ENCODE measurements around the gene EID3.

EID3 gene

DNA sequence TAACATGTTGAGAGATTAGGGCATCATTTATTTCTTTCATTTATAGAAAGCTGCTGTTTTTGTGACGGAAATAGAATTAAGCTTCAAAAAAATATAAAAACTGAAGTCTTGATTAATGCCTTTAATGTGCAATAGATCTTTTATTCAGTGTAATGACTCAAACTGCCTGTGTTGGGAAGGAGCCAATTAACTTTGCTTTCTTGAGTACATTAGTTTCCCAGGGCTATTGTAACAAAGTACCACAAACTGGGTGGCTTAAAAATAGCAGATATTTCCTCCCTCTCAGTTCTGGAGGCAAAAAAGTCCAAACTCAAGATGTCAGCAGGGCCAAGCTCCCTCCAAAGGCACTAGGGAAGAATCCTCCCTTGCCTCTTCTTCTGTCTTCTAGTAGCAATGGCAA is 36.6 kb downstream of the EID3 start:
- no peak for DNase-seq (ENCODE audit: low spot score)

DNA sequence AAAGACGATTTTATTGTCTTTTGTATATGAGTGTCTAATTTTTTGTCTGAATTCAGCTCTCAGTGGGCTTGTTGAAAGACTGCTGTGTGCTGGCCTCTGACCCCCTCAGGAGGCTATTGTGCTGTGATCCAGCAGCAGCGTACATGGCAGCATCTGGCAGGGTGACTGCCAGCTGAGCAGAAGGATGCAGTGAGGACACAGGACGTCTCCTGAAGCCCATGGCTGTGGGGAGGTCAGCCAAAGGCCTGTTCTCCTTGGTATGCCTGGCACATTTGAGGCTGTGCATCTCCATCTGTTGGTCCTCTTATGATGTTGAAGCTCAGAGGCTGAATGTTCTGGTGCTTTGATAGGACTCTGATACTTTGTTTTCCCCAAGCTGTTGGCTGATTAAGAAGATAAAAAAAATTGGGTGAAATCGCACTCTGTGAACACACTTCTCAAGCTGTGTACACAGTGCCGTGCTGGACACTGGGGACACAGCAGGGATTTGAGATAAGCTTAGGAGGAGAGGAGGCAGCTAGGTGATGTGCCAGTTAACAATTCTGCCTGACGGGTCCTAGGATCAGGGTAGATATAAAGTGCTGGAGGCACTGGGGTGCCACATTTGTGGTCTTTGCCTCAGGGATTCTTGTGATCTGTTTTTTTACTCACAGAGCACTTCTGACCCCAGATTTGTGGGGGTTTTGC is 37.5 kb downstream of the EID3 start:
- no peak for DNase-seq (ENCODE audit: low spot score)

DNA sequence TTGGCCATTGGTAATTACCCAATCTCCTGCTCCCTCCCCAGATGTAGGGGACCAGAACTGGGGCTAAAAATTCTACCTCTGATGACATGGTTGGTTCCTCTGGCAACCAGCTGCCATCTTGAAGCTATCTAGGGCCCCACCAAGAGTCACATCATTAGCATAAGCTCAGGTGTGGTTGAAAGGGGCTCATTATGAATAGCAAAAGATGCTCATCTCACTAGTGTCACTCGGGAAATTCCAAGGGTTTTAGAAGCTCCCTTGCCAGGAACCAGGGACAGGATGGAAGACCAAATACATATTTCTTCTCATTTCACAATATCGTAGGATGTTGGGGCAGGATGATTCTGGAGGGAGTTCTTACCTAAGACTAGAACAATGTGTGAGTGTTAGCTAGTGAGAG is 38.6 kb downstream of the EID3 start:
- no peak for DNase-seq (ENCODE audit: low spot score)

DNA sequence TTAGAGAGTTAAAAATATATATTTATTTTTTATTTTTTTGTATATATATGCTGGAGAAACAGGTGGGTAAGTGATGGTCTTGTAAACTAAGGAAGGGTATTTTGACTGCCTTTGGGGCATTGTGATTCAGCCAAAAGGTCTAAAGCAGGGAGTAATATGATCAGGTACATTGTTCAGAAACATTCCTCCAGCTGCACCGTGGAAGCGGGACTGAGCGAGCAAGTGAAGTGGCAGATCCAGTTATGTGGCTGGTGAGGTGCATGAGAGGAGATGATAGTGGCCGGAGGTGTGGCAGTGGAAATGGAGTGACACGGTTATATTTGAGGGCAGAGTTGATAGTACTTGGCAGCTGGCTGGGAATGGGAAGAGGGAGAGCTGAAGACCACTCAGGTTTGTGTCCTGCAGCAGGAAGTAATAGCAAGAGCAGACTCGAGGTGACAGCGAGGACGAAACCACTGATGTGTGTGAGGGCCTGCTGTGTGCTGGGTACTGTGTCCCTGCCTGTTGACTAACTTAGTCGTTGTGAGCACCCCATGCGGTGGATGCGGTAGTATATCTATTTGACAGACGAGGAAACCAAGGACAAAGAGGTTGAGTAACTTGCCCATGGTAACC is 39.2 kb downstream of the EID3 start:
- DNase-seq (ENCODE audit: low spot score): no peak

DNA sequence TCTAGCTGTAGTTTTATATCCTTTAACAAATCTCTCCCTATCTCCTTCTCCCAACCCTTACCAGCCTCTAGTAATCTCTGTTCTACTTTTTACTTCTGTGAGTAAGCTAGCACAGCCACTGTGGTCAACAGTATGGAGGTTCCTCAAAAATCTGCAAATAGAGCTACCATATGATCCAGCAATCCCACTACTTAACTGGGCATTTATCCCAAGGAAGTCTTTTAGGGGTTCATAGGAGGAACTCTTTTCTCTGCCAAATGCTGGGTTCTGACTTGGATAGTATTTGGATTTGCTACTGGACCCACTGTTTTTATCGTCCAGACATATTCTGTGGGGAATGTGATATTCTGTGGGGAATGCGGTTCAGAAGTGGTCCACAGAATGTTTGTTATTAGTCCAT is 41.1 kb downstream of the EID3 start:
- no peak for DNase-seq (ENCODE audit: low spot score)

DNA sequence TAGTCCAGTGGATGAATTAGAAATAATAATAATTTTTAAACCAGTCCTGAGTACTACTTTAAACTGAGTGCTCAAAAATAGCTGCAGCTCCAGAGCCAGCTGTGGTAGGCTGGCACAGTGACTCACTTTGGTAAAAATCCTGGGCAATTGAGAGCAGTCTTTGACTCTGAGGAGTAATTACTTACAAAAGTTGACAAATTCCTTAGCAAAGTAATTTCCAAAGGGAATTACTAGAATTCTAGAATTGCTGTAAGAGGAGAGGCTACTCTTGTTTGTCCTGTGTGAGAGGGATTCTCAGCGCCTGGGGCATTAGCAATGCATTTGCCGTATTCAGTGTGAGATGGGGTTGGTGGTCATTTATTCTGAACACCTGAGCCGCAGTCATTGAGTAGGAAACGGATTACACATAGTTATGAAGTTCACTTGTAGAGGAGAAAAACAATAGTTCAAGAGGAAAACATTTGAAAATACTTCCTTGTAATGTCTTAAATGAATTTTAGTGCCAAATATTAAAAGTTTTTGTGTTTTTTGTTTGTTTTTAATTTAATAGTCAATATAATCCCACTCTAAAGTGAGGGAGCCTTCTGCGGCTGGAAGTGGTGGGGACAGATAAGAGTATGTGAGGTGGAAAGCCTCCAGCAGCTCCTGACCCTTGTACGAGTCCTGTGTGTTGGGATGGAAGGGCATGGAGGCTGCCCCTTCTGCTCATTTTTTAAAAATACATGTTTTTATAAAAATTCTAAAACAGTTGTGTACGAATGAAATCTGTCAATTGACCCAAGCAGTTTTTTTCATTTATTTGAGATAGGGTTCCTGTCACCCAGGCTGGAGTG is 41.9 kb downstream of the EID3 start:
- DNase-seq (ENCODE audit: low spot score): no peak

DNA sequence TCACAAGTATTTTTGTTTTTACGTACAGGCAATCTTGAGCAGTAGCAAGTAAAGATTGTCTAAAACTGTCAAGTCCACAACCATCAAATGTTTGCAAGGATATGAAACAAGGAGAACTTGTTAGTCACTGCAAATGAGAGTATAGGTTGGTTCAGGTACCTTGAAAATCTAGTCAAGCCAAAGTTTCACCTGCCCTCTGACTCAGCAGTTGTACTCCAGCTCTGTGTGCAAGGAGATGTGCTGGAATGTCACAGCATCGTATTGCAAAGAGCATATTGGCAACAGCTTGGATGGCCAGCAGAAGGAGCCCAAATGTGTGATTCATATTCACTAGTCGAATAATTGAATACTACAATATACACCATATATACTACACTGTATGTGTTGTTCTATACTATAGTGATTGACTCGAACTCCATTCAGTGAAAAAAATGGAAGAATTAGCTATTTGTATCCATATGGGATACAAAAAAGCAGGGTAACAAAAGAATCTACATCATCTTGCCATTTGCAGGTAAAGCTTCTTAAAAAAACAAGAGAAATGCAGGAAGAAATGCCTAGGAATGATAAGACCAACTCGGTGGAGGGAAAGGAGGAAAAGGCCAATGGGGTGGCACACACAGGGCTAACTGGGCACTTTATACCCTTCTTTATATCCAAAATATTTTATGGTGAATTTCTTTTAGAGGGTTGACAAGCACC is 44.0 kb downstream of the EID3 start:
- no peak for DNase-seq (ENCODE audit: low spot score)

DNA sequence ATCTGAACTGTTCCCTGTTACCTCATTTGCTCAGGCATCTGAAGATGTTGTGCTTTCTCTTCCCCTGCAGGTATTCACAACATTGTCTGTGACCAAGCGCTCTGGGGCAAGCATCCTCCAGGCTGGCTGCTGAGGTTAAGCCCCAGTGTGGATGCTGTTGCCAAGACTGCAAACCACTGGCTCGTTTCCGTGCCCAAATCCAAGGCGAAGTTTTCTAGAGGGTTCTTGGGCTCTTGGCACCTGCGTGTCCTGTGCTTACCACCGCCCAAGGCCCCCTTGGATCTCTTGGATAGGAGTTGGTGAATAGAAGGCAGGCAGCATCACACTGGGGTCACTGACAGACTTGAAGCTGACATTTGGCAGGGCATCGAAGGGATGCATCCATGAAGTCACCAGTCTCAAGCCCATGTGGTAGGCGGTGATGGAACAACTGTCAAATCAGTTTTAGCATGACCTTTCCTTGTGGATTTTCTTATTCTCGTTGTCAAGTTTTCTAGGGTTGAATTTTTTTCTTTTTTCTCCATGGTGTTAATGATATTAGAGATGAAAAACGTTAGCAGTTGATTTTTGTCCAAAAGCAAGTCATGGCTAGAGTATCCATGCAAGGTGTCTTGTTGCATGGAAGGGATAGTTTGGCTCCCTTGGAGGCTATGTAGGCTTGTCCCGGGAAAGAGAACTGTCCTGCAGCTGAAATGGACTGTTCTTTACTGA is 44.9 kb downstream of the EID3 start:
- DNase-seq (ENCODE audit: low spot score): no peak

DNA sequence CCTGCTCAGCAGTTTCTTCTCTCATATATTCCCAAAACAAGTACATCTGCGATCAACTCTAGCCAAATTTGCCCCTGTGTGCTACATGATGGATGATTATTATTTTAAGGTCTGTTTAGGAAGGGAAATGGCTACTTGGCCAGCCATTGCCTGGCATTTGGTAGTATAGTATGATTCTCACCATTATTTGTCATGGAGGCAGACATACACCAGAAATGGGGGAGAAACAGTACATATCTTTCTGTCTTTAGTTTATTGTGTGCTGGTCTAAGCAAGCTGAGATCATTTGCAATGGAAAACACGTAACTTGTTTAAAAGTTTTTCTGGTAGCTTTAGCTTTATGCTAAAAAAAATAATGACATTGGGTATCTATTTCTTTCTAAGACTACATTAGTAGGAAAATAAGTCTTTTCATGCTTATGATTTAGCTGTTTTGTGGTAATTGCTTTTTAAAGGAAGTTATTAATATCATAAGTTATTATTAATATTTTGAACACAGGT is 45.5 kb downstream of the EID3 start:
- no peak for DNase-seq (ENCODE audit: low spot score)

DNA sequence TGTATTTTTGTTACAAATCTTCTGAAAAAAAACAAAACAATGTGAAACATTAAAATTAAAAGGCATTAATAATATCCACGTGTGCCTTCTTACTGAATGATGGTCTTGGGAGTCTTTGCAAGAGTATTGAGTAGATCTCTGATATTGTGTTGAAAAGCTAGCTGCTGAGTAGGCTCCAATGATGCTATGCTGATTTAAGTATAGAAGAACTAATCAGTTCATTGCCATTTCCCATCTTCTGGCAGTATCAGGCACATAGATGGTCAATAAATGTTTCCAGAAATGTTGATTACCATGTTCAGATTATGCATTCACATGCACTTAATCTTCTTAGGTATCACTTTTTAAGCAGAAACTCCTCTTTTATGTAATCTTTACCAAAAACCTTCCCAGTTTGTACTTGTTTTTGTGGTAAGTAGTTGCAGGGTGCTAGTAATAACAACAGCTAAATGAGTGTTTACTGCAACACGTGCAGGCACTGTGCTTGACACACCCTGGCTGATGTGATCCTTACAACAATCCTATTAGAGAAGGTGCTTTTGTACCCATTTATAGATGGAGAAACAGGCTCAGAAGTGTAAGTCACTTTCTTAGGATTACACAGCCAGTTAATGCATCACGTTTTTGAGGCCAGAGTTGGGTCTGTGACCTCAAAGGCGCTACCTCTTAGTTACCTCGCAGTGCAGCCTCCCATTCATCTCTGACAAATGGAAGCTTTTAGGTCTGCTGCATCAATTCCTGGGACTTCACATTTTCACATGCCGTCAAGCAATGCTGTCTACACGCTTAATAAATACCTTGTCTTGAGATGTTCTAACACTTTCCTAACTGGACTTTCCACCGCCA is 46.9 kb downstream of the EID3 start:
- no peak for DNase-seq (ENCODE audit: low spot score)

DNA sequence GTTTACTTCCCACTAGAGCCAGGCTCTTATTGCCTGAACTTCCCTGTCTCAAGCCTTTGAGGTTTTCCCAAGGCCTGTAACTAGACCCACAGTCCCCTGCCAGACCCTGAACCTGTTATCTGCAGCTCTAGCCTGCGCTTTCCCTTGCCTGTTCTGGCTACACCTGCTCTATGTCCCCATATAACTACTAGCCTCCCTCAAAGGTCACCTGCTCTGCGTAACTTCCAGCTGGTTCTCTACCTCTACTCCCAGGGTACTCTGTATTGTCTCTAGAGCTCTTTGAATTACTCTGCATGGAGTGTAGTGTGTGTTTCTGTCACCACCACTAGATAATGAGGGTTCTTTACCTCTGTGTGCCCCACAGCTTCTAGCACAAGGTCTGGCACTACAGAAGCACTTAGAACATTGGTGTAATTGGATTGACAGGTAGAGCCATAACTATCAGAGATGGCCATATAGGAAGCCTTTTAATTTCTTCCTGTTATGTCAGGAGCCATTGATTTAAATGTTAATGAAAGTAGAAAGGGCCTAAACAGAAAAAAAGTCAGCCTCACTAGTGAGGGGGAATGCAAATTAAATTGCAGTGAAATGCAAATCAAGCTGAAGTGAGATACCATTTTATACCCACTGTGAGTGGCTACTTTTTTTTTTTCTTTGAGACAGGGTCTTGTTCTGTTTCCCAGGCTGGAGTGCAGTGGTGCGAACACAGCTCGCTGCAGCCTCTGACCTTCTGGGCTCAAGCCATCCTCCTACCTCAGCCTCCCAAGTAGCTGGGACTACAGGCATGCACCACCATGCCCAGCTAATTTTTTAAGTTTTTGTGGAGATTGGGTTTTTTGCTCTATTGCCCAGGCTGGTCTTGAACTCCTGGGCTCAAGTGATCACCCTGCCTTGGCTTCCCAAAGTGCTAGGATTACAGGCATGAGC is 47.8 kb downstream of the EID3 start:
- DNase-seq (ENCODE audit: low spot score): no peak

DNA sequence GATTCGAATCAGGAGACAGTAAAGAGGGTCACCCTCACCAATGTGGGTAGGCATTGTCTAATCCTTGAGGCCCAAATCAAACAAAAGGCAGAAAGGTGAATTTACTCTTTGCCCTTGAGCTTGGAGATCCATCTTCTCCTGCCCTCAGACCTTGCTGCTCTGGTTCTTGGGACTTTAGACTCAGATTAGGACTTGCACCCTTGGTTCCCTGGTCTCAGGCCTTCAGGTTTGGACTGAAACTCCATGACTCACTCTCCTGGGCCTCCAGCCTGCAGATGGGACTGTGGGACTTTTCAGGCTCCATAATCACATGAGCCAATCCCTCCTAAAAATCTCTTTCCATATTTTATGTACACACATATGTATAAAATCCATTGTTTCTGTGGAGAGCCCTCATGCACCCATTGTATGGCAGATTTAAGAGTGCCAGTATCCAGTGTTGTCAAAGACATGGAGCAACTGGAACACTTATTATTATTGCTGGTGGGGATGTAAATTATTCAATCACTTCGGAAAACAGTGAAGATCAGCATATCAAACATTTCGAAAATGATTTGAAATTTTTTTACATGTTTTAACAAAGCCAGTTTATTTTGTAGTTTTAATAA is 48.7 kb downstream of the EID3 start:
- no peak for DNase-seq (ENCODE audit: low spot score)

DNA sequence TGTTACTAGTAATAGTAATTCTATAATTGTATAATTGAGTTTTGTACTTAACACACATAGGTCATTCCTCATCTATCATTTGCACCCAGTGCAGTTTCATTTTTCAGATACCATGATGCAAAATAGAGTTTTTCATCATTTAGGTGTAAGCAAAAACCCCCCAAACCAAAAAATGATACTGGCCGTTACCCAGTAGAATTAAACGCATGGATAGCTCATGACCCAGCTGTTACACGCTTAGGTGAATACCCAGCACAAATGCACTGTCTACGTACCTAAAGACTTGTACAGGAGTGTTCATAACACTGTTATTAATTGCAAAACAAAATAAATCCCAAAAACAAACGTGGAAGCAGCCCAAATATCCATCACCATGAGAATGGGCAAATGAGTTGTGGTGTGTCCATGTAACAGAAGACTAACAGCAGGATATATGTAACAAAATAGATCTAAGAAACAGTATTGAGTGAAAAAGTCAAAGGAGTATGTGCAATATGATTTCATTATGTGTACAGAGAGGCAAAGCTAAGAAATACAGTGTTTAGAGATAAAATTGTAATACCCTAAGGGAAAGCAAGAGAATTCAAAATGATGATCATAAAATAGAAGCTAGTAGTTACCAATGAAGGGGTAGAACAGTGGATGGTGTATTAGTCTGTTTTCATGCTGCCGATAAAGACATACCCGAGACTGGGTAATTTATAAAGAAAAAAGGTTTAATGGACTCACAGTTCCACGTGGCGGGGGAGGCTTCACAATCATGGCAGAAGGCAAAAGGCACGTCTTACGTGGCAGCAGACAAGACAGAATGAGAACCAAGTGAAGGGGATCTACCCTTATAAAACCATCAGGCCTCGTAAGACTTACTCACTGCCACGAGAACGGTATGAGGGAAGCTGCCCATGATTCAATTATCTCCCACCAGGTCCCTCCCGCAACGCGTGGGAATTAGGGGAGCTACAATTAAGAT is 49.8 kb downstream of the EID3 start:
- no peak for DNase-seq (ENCODE audit: low spot score)

DNA sequence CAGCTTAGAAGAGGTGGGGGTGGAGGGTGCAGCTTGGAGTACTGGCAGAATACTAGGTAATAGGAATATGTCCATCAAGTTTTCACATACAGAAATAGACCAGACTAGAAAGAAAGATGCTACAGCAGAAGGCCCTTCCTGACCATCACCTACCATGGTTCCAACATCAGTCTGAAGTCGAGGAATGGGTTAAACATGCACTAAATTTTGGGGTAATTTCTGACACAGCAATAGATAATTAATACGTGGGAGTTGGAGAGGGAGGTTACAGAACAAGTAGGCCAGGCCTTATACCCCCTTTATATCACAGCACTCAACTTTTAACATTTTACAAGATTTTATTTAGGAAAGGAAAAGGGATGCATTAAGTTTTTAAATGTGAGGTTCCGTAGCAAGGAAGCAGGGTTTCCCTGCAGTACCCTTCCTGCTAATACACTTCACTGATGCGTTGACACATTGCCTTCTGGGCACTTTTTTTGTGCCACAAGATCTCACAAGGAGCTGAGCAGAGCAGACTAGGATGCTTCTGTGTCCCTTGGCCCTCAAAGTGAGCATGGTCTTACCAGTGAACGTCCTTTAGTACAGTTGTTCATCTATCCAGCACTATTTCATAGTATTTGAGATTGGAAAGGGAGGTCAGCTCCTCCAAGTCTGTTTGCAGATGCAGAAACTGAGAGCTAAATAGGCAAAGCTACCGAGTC is 50.8 kb downstream of the EID3 start:
- DNase-seq (ENCODE audit: low spot score): no peak

Measured in left forelimb (tissue), 1 donor.